Measurements from ENCODE around the gene ARSI. TPM values are rescaled to one million over a fixed set of nuclear protein-coding genes. Genes with fewer than 3 reads are reported as not detected.

The ARSI gene
- total RNA-seq, 1 donor from 2014 or later, result 3.5 TPM

GRCh38 chr5:150346592-150346991, 43.9 kb upstream of the ARSI start:
- no peaks in the 10 kb centered on the region for H3K27me3 ChIP-seq (ENCODE audit: low read depth)
- H3K27ac ChIP-seq, result no peak overlapping the region
- H3K4me3 ChIP-seq, result no peak overlapping the region
- TF ChIP-seq CTCF (IDR thresholded peaks at IDR 0.05), result no peak
- no peaks in the 10 kb centered on the region for H3K9me3 ChIP-seq
- intact Hi-C loops (cut with DNase I), result no loop called here
- H3K36me3 ChIP-seq, result no peaks in the 10 kb centered on the region
- ATAC-seq (no peak), DNase-seq (no peak)
- peaks cover 14% of the 10 kb centered on the region for H3K4me1 ChIP-seq

GRCh38 chr5:150345716-150346115, 43.0 kb upstream of the ARSI start:
- DNase-seq (no peak), ATAC-seq (no peak)
- intact Hi-C loops (cut with DNase I), result no loop called here
- Histone ChIP-seq H3K27ac (no peak overlapping the region), H3K27me3 (ENCODE audit: low read depth) (no peaks in the 10 kb centered on the region), H3K9me3 (no peaks in the 10 kb centered on the region), H3K4me1 (peaks cover 5% of the 10 kb centered on the region), H3K4me3 (no peak overlapping the region), H3K36me3 (no peaks in the 10 kb centered on the region)
- no peak for TF ChIP-seq CTCF (IDR thresholded peaks at IDR 0.05)

GRCh38 chr5:150343994-150344631, 41.4 kb upstream of the ARSI start:
- ATAC-seq (no peak), DNase-seq (no peak)
- TF ChIP-seq CTCF (IDR thresholded peaks at IDR 0.05), result no peak
- Histone ChIP-seq H3K27ac (no peak overlapping the region), H3K4me1 (no peaks in the 10 kb centered on the region), H3K36me3 (no peaks in the 10 kb centered on the region), H3K27me3 (ENCODE audit: low read depth) (no peaks in the 10 kb centered on the region), H3K9me3 (no peaks in the 10 kb centered on the region), H3K4me3 (no peak overlapping the region)
- intact Hi-C loops (cut with DNase I), result no loop called here

DNA sequence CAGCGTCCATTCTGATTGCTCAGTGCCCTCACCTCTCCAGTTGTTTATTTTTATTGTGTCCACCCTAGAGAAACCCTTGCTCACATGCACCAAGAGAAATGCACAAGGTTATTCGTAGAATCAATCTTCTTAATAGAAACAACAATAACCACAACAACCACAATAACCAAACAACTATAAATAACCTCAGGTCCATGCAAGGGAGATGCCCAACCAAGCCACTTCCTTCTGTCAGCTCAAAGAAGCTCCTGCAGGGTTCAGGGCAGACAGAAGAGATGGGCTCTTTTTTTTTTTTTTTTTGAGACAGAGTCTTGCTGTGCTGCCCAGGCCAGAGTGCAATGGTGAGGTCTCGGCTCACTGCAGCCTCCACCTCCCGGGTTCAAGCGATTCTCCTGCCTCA, 39.9 kb upstream of the ARSI start:
- Histone ChIP-seq H3K27me3 (ENCODE audit: low read depth) (no peaks in the 10 kb centered on the region), H3K4me1 (no peaks in the 10 kb centered on the region), H3K4me3 (no peak overlapping the region), H3K27ac (no peak overlapping the region), H3K9me3 (no peaks in the 10 kb centered on the region), H3K36me3 (no peaks in the 10 kb centered on the region)
- ATAC-seq (no peak), DNase-seq (no peak)
- TF ChIP-seq CTCF (IDR thresholded peaks at IDR 0.05), result no peak
- intact Hi-C loops (cut with DNase I), result no loop called here

DNA sequence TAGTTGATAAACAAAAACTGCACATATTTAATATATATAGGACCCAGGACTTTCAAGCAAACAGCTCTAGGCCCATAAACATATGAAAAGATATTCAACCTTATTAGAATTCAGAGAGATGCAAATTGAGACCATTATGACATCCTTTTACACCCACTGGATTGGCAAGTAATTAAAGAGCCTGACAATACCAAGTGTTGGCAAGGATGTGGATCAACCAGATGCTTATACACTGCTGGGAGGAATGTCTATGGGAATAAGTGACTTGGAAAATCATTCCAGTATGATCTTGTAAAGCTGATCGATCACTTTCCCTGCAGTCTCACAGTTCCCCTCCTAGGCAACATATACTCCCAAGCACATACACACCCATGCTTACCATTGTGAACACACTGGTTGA, 39.3 kb upstream of the ARSI start:
- no peaks in the 10 kb centered on the region for H3K27me3 ChIP-seq (ENCODE audit: low read depth)
- no peaks in the 10 kb centered on the region for H3K9me3 ChIP-seq
- no peak overlapping the region for H3K27ac ChIP-seq
- no peak for DNase-seq
- intact Hi-C loops (cut with DNase I), result no loop called here
- H3K36me3 ChIP-seq, result no peaks in the 10 kb centered on the region
- no peak overlapping the region for H3K4me3 ChIP-seq
- H3K4me1 ChIP-seq, result no peaks in the 10 kb centered on the region
- no peak for TF ChIP-seq CTCF (IDR thresholded peaks at IDR 0.05)
- ATAC-seq, result no peak
